SU-DHL-6 (cell line): ENCODE data around the gene GNAI2.
"Not testable (repeated sequence)": the region's sequence is repeated elsewhere in the genome, so short reads cannot be mapped to it uniquely, and the experiment has no call there.

Experiments
- EZH2phosphoT487 ChIP-seq: fragments of 200-600 bp; sonication (generic), shearing (Covaris generic); conservative IDR thresholded peaks from 2 replicates; pipeline ENCODE4 v1.6.1; 2018; ENCODE audit warnings: mild to moderate bottlenecking, antibody characterized with exemption, low read length, moderate library complexity, mixed read lengths
- TF ChIP-seq, protein P1 (sequence below): fragments of 200-600 bp; sonication (generic); IDR thresholded peaks from one replicate; pipeline ENCODE4 v1.5.1; 2017; ENCODE audit warnings: antibody characterized with exemption, mild to moderate bottlenecking, low read length, moderate library complexity; ENCODE audit not compliant: insufficient read depth, poor library complexity, severe bottlenecking

- not testable (repeated sequence) for TF ChIP-seq EZH2phosphoT487
- TF ChIP-seq, protein P1, sequence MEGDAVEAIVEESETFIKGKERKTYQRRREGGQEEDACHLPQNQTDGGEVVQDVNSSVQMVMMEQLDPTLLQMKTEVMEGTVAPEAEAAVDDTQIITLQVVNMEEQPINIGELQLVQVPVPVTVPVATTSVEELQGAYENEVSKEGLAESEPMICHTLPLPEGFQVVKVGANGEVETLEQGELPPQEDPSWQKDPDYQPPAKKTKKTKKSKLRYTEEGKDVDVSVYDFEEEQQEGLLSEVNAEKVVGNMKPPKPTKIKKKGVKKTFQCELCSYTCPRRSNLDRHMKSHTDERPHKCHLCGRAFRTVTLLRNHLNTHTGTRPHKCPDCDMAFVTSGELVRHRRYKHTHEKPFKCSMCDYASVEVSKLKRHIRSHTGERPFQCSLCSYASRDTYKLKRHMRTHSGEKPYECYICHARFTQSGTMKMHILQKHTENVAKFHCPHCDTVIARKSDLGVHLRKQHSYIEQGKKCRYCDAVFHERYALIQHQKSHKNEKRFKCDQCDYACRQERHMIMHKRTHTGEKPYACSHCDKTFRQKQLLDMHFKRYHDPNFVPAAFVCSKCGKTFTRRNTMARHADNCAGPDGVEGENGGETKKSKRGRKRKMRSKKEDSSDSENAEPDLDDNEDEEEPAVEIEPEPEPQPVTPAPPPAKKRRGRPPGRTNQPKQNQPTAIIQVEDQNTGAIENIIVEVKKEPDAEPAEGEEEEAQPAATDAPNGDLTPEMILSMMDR: not testable (repeated sequence)
Observed at GRCh38 chr3:50284121-50284520, 48.1 kb downstream of the GNAI2 start.
